AG08395 (cell line): ENCODE measurements around the gene OPRM1.
"Not testable (repeated sequence)": the region's sequence is repeated elsewhere in the genome, so short reads cannot be mapped to it uniquely, and the experiment has no call there.

Source experiments
- DNase-seq: peaks from one replicate; pipeline ENCODE4 v3.0.0; 2012; ENCODE audit warnings: mixed read lengths, low spot score

The OPRM1 gene

GRCh38 chr6:154039231-154039842 lies at the start of gene OPRM1:
Gene OPRM1, plus strand, starts transcription at chr6:154039240. Its CDS starts 305 bp downstream, at chr6:154039545.
- peak; percentile 5 for DNase-seq

GRCh38 chr6:153989989-153990388 lies 49.1 kb upstream of the OPRM1 start:
- no peak for DNase-seq

GRCh38 chr6:153994004-153994403 lies 45.0 kb upstream of the OPRM1 start:
- DNase-seq, result no peak

- no peak for DNase-seq
These were observed 44.2 kb upstream of the OPRM1 start for GRCh38 chr6:153994811-153995210.

- DNase-seq, result no peak
These were observed 41.8 kb upstream of the OPRM1 start for GRCh38 chr6:153997221-153997620.

- no peak for DNase-seq
These were observed 37.4 kb upstream of the OPRM1 start for GRCh38 chr6:154001494-154002285.

- no peak for DNase-seq
These were observed 36.1 kb upstream of the OPRM1 start for GRCh38 chr6:154002894-154003293.

- no peak for DNase-seq
These were observed 28.7 kb upstream of the OPRM1 start for GRCh38 chr6:154010371-154010770.

- no peak for DNase-seq
These were observed 26.2 kb upstream of the OPRM1 start for GRCh38 chr6:154012852-154013251.

- no peak for DNase-seq
These were observed 21.3 kb upstream of the OPRM1 start for GRCh38 chr6:154017786-154018185.

GRCh38 chr6:154030646-154031045 lies 8.4 kb upstream of the OPRM1 start:
- no peak for DNase-seq

GRCh38 chr6:154041001-154041400 lies 2.0 kb downstream of the OPRM1 start:
- no peak for DNase-seq

GRCh38 chr6:154053141-154053540 lies 14.1 kb downstream of the OPRM1 start:
- DNase-seq, result no peak

- DNase-seq, result no peak
These were observed 17.5 kb downstream of the OPRM1 start for GRCh38 chr6:154056536-154056935.

GRCh38 chr6:154057098-154057497 lies 18.1 kb downstream of the OPRM1 start:
- no peak for DNase-seq

- no peak for DNase-seq
These were observed 20.1 kb downstream of the OPRM1 start for GRCh38 chr6:154058963-154059680.

GRCh38 chr6:154060076-154060475 lies 21.0 kb downstream of the OPRM1 start:
- no peak for DNase-seq

GRCh38 chr6:154070041-154070440 lies 31.0 kb downstream of the OPRM1 start:
- no peak for DNase-seq

GRCh38 chr6:154070657-154071056 lies 31.6 kb downstream of the OPRM1 start:
- DNase-seq, result no peak

- no peak for DNase-seq
These were observed 32.2 kb downstream of the OPRM1 start for GRCh38 chr6:154071236-154071635.

GRCh38 chr6:154071711-154072110 lies 32.7 kb downstream of the OPRM1 start:
- no peak for DNase-seq

GRCh38 chr6:154078596-154078995 lies 39.6 kb downstream of the OPRM1 start:
- DNase-seq, result not testable (repeated sequence)
